Fibroblast of peridontal ligament (primary cell): ENCODE data around the gene ASTN2.

Source experiments
- DNase-seq: peaks from one replicate; pipeline ENCODE4 v3.0.0-alpha.2; 2010; ENCODE audit errors: extremely low read depth

ASTN2 gene

DNA sequence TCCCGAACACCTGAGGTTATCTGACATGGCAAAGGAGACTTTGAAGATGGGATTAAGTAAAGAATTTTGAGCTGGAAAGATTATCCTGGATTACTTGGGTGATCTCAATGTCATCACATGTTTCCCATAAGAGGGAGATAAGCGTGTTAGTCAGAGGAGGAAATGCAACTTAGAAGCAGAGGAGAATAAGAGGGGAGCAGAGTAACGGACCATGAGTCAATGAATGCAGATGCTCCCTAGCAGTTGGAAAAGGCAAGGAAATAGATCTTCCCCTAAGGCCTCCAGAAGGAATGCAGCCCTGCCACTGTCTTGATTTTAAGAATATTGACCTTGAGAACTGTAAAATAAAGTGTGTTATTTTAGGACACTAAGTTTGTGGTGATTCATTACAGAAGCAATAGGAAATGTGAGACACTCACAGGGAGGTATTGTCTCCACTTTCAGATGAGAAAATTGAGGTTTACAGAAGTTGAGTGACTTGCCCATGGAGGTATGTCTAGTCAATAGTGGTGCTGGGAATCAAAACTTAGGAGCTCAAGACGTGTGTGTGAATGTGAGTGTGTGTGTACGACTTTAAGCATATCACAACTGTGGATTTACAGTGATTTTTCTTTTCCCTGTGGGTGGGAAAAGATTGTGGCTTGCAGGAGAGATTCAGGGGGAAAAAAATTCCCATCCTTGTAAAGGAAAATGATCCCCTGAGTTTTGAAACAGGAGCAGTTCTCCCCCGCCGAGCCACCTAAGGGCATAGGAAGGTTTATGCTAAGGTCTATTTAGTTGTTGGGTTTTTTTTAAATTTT is 602.4 kb downstream of the ASTN2 start:
- no peak for DNase-seq

DNA sequence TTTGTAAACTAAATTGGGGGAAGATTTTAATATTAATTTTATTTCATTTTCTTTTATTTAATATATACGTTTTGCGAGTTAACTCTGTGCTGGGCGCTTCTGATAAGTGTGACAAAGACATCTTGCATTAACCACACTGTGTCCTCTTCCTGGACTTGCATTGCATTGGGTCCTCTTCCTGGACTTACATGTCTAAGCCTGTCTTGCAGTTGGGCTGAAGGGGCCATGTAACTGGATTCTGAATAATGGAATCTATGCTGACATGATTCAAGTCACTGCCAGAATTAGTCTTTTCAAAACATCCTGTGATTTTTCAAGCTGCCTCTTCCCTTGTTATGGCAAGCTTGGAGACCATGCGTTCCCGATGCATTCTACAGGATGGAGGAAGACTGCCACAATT is 605.2 kb downstream of the ASTN2 start:
- no peak for DNase-seq

- no peak for DNase-seq
Observed at GRCh38 chr9:116806075-116806474, 608.8 kb downstream of the ASTN2 start.

GRCh38 chr9:116800885-116801284 is 614.0 kb downstream of the ASTN2 start:
- DNase-seq: no peak

DNA sequence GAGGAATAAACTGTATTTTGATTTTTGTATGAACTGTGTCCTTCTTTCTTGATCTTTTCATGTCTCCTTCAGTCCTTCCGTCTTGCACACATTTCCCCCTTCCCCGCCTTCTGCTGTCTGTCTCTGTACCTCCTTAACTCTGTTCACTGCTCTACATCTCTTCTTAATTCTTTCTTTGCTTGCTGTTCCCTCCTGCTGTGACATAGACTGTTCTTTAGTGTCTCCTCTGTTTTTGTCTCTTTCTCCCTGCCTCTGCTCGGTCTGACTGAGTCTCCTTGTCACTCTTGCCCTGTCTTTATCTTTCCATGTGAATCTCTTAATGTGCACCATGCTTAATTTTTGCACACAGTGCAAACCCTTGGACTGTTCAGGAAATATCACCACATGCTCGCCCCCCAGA is 614.8 kb downstream of the ASTN2 start:
- no peak for DNase-seq

GRCh38 chr9:116798521-116798920 is 616.3 kb downstream of the ASTN2 start:
- no peak for DNase-seq

DNA sequence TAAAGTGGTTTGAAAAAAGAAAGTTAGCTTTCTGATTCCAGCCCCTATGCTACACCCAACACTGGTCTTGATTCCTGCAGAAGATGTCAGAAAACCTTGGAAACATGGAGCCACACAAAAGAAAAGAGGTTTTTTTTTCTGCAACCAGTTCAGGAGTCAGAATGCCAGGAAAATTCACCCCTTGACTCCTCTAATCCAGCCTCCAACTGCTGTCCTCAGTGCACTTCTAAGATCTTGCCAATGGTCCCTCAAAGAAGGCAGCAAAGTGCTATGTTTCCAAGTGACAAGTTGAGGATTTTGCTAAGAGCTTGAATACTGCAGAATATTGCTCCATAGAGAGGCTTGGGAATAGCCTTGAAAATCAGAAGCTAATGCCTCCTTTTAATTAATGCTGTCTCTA is 617.6 kb downstream of the ASTN2 start:
- no peak for DNase-seq

DNA sequence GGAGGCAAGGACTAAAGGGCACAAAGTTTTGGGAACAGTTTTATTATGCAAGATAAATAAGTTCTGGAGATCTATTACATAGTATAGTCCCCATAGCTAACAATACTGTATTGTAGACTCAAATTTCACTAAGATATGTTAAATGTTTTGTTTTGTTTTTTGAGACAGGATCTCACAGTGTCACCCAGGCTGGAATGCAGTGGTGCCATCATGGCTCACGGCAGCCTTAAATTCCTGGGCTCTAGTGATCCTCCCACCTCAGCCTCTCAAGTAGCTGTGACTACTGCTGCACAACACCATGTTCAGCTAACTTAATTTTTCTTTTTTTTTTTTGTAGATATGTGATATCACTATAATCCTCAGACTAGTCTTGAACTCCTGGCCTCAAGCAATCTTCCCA is 618.2 kb downstream of the ASTN2 start:
- DNase-seq: no peak

GRCh38 chr9:116795821-116796220 is 619.0 kb downstream of the ASTN2 start:
- no peak for DNase-seq

DNA sequence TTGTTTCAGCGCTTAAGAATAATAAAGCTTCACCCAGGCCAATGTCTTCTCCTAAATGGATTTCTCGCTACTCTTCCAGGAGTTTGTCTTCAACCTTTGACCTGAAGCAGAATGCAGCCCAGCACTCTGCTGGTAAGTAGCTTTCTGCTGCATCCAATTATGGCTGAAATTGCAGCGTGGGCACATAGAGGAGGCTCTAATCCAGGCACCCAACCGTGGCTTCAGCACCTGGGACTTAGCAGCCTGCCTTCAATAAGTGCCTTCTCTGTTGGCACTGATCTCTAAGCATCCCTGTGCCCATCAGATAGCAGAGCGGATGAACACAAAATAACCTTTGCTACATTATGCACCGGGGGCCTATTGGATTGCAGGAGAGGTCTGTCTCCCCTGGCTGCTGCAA is 622.6 kb downstream of the ASTN2 start:
- DNase-seq: no peak

GRCh38 chr9:116791326-116791725 is 623.5 kb downstream of the ASTN2 start:
- DNase-seq: no peak

GRCh38 chr9:116789081-116789480 is 625.8 kb downstream of the ASTN2 start:
- DNase-seq: no peak

- no peak for DNase-seq
Observed at GRCh38 chr9:116786737-116787136, 628.1 kb downstream of the ASTN2 start.

DNA sequence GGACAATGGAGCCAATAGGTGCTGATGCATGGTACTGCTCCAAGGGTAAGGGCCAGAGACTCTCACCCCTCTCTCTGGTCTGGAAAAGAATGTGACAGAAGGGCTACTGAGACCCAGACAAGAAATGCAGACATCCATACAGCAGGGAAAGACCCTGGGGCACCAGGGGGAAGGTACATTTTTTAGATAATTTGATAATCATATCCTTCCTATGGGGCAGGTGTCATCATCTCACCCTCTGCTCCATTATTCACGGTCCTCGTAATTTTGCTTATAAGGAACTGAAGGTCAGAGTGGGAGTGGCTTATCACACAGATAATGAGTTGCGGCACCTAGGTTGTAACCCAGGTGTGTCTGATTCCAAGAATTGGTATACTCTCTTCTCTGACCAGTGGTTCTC is 637.7 kb downstream of the ASTN2 start:
- no peak for DNase-seq

DNA sequence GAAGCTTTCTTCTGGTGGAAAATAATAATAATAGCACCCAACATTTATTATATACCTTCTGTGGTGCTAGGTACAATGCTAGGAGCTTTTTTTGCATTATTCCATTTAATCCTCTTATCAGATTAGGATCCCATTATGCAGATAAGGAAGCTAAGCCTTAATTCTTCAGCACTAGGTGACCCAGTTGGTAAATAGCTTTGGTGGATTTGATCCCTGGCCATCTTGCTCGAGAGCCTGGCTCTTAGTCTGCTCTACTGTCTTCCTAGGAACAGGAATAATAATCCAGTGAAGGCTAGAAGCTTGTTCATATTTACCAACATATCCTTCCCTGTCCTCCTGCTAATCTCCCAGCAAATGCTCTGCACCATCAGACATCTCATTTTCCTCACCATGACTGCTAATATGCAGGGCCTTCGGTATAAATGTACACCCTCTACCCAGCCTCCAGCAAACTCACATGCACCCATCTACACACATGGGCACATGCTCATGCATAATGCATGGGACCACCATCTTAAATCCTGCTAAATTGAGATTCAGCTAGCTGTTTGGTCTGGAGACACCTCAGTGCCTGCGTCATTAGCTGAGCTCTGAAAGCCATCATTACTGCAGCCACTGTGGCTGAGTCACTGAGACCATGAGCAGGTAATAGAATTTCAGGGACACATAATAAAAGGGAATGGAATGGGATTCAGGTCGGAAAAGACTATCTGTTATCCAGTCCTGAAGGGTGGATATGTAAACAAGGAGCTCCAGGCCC is 640.3 kb downstream of the ASTN2 start:
- DNase-seq: no peak

- DNase-seq: no peak
Observed at GRCh38 chr9:116767219-116767618, 647.6 kb downstream of the ASTN2 start.

- DNase-seq: no peak
Observed at GRCh38 chr9:116765011-116765410, 649.8 kb downstream of the ASTN2 start.

DNA sequence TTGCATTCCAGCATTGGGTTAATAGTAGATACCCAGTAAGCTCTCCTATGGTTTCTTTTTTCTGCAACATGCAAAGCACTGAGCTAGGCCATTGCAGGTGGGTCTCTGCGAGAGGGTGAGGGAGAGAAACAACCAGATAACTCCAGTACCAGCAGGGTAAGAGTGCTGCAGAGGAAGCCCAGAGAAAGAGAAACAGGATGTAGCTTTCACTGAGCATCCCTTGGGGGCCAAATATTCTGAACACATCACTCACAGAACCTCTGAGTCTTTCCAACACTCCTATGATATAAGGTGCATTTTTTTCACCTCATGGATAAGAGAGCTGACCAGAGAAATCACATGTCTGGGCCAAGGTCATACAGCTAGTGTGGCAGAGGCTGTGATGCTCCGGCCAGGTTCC is 651.1 kb downstream of the ASTN2 start:
- DNase-seq: no peak

DNA sequence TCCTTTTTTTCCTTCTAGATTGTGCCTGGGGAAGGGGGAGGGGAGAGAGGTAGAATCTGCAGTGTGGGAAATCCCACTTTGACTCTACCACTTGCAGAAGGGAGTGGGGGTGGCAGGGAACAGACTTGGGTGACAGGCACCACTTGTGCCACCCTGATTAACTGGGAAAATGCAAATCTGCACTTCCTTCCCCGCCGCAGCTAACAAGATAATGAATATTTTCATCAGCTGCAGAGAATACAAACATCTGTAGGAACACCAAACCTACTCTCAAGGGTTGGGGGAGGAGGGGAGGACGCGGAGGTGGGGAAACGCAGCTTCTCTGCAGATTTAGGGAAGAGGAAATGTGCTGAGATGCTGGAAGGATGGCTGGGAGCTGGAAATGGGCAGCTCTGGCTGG is 654.2 kb downstream of the ASTN2 start:
- DNase-seq: no peak

DNA sequence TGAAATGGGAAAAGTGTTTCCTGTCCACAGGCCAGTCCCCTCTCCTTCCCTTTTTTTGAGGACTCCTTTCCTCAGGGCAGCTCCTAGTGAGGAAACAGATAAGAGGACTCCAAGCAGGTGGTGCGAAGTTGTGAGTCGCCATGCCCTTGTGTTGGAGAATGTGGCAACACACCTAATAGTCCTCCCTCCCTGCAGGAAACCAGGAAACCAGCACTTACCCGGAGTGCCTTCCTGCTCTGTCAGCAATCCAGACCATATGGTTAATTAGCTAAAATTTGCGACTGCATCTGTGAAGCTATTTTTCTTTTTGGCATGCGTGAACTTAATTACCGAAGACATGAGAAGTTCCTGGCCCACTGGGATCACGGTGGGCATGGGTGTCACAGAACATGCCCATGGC is 657.8 kb downstream of the ASTN2 start:
- no peak for DNase-seq

GRCh38 chr9:116753389-116753788 is 661.5 kb downstream of the ASTN2 start:
- DNase-seq: no peak

DNA sequence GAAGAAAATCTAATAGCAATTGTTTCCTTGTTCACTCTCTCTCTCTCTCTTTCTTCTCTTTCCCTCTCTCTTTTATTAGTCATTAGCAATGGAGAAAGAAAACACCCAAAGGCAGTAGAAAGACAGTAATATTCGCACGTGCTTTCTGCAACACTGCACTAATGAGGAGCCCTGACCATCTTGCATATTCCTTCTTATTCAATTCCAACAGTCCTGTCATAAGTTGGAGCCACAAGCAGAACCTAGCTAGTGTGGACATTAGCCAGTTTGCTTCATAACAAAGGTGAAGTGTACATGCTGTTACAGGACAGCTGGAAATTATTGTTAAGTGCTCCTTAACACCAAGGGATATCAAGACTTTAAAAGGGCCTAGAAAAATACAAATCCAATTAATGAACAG is 664.3 kb downstream of the ASTN2 start:
- no peak for DNase-seq

GRCh38 chr9:116749772-116750171 is 665.1 kb downstream of the ASTN2 start:
- DNase-seq: no peak
